Ascending aorta (tissue), 2 donors: ENCODE measurements around the gene TMEM186. TPM values are rescaled to one million over a fixed set of nuclear protein-coding genes. Genes with fewer than 3 reads are reported as not detected.
A peak's percentile ranks its signal among the peaks of the same experiment; 100 is the strongest.
"Not testable (repeated sequence)": the region's sequence is repeated elsewhere in the genome, so short reads cannot be mapped to it uniquely, and the experiment has no call there.

Experiments
- DNase-seq, 2 donors: peaks; one replicate each; pipeline ENCODE4 v3.0.0-alpha.2; 2019; ENCODE audit warnings: low spot score in 2 of 2
- H3K27ac ChIP-seq, 2 donors: fragments of 200-600 bp; sonication (generic); one replicate each; pipeline ENCODE4 v1.5.1; 2016 to 2017; ENCODE audit warnings: mild to moderate bottlenecking in 1 of 2
- H3K27me3 ChIP-seq: fragments of 200-600 bp; sonication (generic); one replicate; pipeline ENCODE4 v1.5.1; 2017
- H3K36me3 ChIP-seq, 2 donors: fragments of 200-600 bp; sonication (generic); one replicate each; pipeline ENCODE4 v1.5.1; 2016
- H3K4me1 ChIP-seq, 2 donors: fragments of 200-600 bp; sonication (generic); one replicate each; pipeline ENCODE4 v1.5.1; 2016 to 2017; ENCODE audit warnings: mild to moderate bottlenecking in 1 of 2
- H3K4me3 ChIP-seq, 2 donors: fragments of 200-600 bp; sonication (generic); one replicate each; pipeline ENCODE4 v1.5.1; 2016 to 2017; ENCODE audit warnings: mild to moderate bottlenecking in 1 of 2
- H3K9me3 ChIP-seq, 2 donors: fragments of 200-600 bp; sonication (generic); one replicate each; pipeline ENCODE4 v1.5.1; 2016
- intact Hi-C: fragments of 100-400 bp; cut with DNase I; formaldehyde crosslinking; loops from one replicate; pipeline ENCODE4 v1.15.1; 2023
- total RNA-seq: library from RNA; depleted of rRNA; stranded (reverse); fragments of >200 nt; gene quantifications from one replicate; pipeline ENCODE4 v1.1.0, GENCODE V29; 2016
- TF ChIP-seq, protein P1 (sequence below), 3 experiments: fragments of 200-600 bp in 2 of 3; fragments of 450-650 bp in 1 of 3; sonication (generic) in 2 of 3; IDR thresholded peaks; one replicate each; pipeline ENCODE4 v1.5.1; 2016 to 2019; ENCODE audit warnings: antibody characterized with exemption in 3 of 3, mild to moderate bottlenecking in 1 of 3, moderate library complexity in 1 of 3

The TMEM186 gene
- total RNA-seq, 1 donor from 2014 or later: 1.5 TPM

- H3K27ac ChIP-seq: no peak overlapping the region
- H3K27me3 ChIP-seq: no peaks in the 10 kb centered on the region
- intact Hi-C loops: no loop called here
- no peak overlapping the region for H3K4me3 ChIP-seq
- H3K4me1 ChIP-seq: peaks cover 1 to 12% of the 10 kb centered on the region in 2 donors
- peaks cover 70 to 79% of the 10 kb centered on the region in 2 donors for H3K36me3 ChIP-seq
- TF ChIP-seq, protein P1, sequence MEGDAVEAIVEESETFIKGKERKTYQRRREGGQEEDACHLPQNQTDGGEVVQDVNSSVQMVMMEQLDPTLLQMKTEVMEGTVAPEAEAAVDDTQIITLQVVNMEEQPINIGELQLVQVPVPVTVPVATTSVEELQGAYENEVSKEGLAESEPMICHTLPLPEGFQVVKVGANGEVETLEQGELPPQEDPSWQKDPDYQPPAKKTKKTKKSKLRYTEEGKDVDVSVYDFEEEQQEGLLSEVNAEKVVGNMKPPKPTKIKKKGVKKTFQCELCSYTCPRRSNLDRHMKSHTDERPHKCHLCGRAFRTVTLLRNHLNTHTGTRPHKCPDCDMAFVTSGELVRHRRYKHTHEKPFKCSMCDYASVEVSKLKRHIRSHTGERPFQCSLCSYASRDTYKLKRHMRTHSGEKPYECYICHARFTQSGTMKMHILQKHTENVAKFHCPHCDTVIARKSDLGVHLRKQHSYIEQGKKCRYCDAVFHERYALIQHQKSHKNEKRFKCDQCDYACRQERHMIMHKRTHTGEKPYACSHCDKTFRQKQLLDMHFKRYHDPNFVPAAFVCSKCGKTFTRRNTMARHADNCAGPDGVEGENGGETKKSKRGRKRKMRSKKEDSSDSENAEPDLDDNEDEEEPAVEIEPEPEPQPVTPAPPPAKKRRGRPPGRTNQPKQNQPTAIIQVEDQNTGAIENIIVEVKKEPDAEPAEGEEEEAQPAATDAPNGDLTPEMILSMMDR (IDR thresholded peaks at IDR 0.05): no peak
- no peak for DNase-seq
- H3K9me3 ChIP-seq: no peaks in the 10 kb centered on the region
These were observed 6.9 kb upstream of the TMEM186 start for GRCh38 chr16:8804313-8804712.

DNA sequence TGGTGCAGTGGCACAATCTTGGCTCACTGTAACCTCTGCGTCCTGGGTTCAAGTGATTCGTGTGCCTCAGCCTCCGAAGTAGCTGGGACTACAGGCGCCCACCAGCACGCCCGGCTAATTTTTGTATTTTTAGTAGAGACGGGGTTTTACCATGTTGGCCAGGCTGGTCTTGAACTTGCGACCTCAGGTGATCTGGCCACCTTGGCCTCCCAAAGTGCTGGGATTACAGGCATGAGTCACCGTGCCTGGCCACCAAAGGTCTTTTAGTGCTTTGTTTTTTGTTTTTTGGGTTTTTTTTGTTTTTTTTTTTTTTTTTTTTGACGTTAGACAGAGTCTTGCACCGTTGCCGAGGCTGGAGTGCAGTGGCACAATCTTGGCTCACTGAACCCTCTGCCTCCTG is 6.3 kb upstream of the TMEM186 start:
- H3K27me3 ChIP-seq, H3K27ac ChIP-seq, H3K9me3 ChIP-seq, H3K4me3 ChIP-seq, DNase-seq, intact Hi-C loops: not testable (repeated sequence)
- Histone ChIP-seq H3K4me1 (peaks cover 5 to 17% of the 10 kb centered on the region in 2 donors), H3K36me3 (peaks cover 64 to 74% of the 10 kb centered on the region in 2 donors)

DNA sequence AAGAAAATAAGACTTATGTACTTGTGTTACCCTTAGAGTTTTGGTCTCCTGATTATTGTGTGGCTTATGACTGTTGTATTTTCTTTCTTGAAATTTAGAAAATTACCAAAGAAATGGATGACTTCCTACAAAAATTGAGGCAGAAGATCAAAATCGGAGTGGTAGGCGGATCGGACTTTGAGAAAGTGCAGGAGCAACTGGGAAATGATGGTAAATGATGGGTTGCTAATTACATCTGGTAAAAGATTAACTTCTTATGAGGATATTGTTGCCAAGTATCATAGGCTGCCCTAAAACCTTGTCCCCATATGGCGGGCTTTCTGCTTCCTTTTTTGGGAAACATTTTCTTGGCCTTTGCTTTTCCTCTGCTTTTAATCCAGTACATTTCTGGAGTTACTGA is 4.3 kb upstream of the TMEM186 start:
- H3K27me3 ChIP-seq: no peaks in the 10 kb centered on the region
- H3K9me3 ChIP-seq: no peaks in the 10 kb centered on the region
- no peak overlapping the region for H3K27ac ChIP-seq
- peaks cover 5 to 21% of the 10 kb centered on the region in 2 donors for H3K4me1 ChIP-seq
- H3K4me3 ChIP-seq: no peak overlapping the region
- TF ChIP-seq, protein P1 (IDR thresholded peaks at IDR 0.05): no peak
- no peak for DNase-seq
- H3K36me3 ChIP-seq: peaks cover 46 to 53% of the 10 kb centered on the region in 2 donors
- intact Hi-C loops: no loop called here

GRCh38 chr16:8798535-8799157 is 1.2 kb upstream of the TMEM186 start:
- Histone ChIP-seq H3K9me3 (no peaks in the 10 kb centered on the region), H3K36me3 (peaks cover 21 to 24% of the 10 kb centered on the region in 2 donors), H3K27me3 (no peaks in the 10 kb centered on the region), H3K4me1 (peaks cover 5 to 29% of the 10 kb centered on the region in 2 donors), H3K27ac (peak overlapping the region; percentile 71 to 90), H3K4me3 (peak overlapping the region; percentile 92 to 93)
- no peak for DNase-seq
- TF ChIP-seq, protein P1 (IDR thresholded peaks at IDR 0.05): no peak
- intact Hi-C loops: loop anchor here (5.0 to 10.0 kb wide), 3 partner anchors 84 to 296 kb away; partner anchors contain the start of genes HAPSTR1, LITAFD and USP7

DNA sequence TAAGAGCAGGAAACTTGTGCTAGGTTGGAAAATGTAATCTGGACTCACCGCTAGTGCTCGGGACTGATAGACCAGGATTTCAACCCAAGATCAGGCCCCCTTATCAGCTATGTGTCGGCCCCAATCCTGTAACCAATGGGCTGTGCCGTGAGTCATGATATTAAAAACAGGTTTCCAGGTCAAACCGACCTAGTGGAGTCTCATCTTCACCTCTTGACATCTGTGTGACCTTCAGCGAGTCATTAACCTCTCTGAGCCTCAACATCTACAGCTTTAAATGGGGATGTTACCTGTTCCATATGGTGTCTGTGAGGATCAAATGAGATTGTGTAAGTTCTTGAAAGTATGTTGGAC is 712 bp upstream of the TMEM186 start:
- TF ChIP-seq, protein P1 (IDR thresholded peaks at IDR 0.05): no peak
- DNase-seq: no peak
- no peaks in the 10 kb centered on the region for H3K27me3 ChIP-seq
- H3K36me3 ChIP-seq: peaks cover 18 to 19% of the 10 kb centered on the region in 2 donors
- peak overlapping the region; percentile 71 to 90 for H3K27ac ChIP-seq
- H3K4me1 ChIP-seq: peaks cover 5 to 29% of the 10 kb centered on the region in 2 donors
- peak overlapping the region; percentile 92 to 93 for H3K4me3 ChIP-seq
- H3K9me3 ChIP-seq: no peaks in the 10 kb centered on the region
- intact Hi-C loops: loop anchor here (5.0 to 10.0 kb wide), 3 partner anchors 84 to 297 kb away; partner anchors contain the start of genes HAPSTR1, LITAFD and USP7
